ENCODE results near the gene SLC7A5.

SLC7A5 gene

GRCh38 chr16:87853411-87854052 is 15.8 kb downstream of the SLC7A5 start:
- DNase-seq (ENCODE audit: low read depth) = peak; percentile 95
- H3K4me3 ChIP-seq (ENCODE audit: low read length) = peak overlapping the region; percentile 55
- no peak for TF ChIP-seq CTCF (conservative IDR thresholded peaks at IDR 0.05; ENCODE audit: low read length)

GRCh38 chr16:87851601-87852000 is 17.7 kb downstream of the SLC7A5 start:
- no peak for DNase-seq (ENCODE audit: low read depth)
- no peak overlapping the region for H3K4me3 ChIP-seq (ENCODE audit: low read length)
- TF ChIP-seq CTCF (conservative IDR thresholded peaks at IDR 0.05; ENCODE audit: low read length) = no peak

GRCh38 chr16:87851141-87851587 is 18.1 kb downstream of the SLC7A5 start:
- TF ChIP-seq CTCF (conservative IDR thresholded peaks at IDR 0.05; ENCODE audit: low read length) = no peak
- DNase-seq (ENCODE audit: low read depth) = no peak
- H3K4me3 ChIP-seq (ENCODE audit: low read length) = no peak overlapping the region

GRCh38 chr16:87850009-87851006 is 19.0 kb downstream of the SLC7A5 start:
- no peak overlapping the region for H3K4me3 ChIP-seq (ENCODE audit: low read length)
- DNase-seq (ENCODE audit: low read depth) = peak; percentile 29
- TF ChIP-seq CTCF (conservative IDR thresholded peaks at IDR 0.05; ENCODE audit: low read length) = peak; percentile 77

- no peak overlapping the region for H3K4me3 ChIP-seq (ENCODE audit: low read length)
- DNase-seq (ENCODE audit: low read depth) = no peak
- no peak for TF ChIP-seq CTCF (conservative IDR thresholded peaks at IDR 0.05; ENCODE audit: low read length)
Observed at GRCh38 chr16:87849419-87850008, 19.8 kb downstream of the SLC7A5 start.

GRCh38 chr16:87848676-87849345 is 20.5 kb downstream of the SLC7A5 start:
- TF ChIP-seq CTCF (conservative IDR thresholded peaks at IDR 0.05; ENCODE audit: low read length) = no peak
- no peak overlapping the region for H3K4me3 ChIP-seq (ENCODE audit: low read length)
- no peak for DNase-seq (ENCODE audit: low read depth)
